G401.6 (cell line): ENCODE measurements around the gene NPIPB6.

Experiments
- FAIRE-seq: peaks from 2 replicates; lab custom pipeline; 2012; peaks lifted over from hg19 to GRCh38; lab: Jason Lieb, UNC

NPIPB6 gene

DNA sequence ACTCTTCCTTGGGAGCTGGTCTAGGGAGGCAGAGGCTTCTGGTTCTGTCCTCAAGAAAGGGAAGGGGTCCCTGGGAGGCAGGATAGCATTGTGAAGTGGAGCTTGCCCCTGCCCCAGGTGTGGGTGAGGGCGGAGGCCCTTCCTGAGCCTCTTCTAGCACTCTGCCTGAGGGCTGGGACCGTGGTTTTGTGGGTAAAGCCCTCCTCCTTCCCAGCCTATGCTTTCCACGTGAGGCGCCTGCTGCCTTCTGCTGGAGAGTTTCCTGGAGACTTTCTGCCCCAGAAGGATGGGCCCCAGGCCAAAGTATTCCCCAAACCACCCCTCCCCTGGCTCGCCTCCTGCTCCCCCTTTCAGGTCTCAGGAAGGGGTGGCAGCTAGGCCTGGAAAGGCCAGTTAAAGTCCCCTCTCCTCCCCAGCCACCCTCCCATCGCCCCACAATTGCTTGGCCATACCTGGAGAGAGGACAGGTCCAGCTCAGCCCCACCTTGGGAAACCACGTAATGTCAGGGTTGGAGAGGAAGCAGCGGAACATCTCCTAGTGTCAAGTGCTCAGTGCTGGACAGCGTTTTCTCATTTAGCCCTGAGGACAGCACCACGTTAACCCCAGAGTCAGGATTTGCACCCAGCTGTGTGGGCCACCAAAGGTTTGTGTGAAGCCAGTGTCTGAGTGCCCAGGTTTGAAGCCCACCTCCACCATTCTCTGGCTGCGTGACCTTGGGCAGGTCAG lies 65.4 kb downstream of the NPIPB6 start:
- no peak for FAIRE-seq

DNA sequence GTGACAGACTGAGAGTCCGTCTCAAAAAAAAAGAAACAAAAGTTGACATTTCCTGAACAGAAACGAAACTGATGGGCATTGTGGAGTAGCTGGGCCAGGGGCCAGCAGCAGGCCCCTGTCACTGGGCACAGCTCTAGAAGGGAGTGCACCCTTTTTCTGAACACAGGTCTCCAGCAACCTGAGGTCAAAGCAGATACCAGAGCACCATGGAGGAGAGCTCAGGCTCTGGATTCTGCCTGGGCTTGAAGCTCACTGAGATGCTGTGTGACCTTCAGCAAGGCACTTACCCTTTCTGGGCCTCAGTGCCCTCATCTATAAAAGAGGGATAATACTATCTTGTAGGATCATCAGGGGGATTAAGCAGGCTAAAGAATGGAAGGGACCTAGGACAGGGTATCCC lies 66.0 kb downstream of the NPIPB6 start:
- FAIRE-seq: no peak

DNA sequence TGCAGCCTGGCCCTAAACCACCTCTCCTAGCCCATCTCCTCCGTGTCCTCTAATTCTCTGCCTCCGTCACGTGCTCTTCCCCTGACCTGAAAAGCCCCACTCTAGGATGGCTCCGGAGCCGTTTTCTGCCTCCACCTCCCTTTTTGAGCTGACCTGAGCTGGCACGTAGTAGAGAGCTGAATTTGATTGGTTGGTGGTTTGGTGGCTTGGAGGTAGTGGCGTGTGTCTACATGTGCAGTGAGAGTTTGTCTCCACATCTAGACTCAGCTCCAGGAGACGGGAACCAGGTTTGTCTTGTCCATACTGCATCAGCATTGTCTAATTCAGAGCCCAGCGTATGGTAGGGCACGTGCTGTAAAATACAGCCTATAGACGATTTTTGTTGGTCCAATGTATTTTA lies 68.0 kb downstream of the NPIPB6 start:
- FAIRE-seq: no peak

DNA sequence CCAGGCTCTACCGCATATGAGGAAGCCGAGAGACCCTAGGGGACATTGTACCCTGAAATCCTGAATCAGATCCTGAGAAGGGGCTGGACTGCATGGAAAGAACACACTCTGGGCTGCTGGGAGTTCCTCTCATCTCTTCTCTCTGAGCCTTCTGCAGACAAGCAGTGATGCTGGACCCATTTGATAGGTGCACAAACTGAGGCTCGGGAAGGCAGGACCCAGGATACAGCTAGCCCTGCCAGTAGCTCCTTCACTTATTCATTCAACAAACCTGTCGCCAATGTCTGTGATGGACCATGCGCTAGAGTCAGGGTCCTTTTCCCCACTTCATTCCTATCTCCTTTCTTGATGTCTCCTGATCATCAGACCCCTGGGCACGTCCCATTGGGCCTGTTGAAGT lies 69.1 kb downstream of the NPIPB6 start:
- FAIRE-seq: no peak

DNA sequence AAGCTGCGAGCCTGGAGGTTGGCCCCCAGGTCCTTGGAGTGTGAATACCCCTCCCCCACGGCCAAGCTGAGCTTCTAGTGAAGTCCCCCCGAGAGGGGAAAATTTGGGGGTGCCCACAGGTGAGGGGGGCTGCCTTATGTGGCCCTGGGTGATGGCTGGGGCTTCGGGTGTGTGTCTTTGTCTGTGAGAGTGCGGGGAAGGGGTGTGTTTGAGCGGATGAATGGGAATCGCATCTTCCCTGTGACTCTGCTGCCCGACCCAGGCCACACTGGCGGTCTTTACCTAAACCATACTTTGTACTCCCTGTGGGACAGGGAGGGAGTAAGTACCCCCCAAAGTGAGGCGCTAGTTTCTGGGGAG lies 69.7 kb downstream of the NPIPB6 start:
- FAIRE-seq: no peak

DNA sequence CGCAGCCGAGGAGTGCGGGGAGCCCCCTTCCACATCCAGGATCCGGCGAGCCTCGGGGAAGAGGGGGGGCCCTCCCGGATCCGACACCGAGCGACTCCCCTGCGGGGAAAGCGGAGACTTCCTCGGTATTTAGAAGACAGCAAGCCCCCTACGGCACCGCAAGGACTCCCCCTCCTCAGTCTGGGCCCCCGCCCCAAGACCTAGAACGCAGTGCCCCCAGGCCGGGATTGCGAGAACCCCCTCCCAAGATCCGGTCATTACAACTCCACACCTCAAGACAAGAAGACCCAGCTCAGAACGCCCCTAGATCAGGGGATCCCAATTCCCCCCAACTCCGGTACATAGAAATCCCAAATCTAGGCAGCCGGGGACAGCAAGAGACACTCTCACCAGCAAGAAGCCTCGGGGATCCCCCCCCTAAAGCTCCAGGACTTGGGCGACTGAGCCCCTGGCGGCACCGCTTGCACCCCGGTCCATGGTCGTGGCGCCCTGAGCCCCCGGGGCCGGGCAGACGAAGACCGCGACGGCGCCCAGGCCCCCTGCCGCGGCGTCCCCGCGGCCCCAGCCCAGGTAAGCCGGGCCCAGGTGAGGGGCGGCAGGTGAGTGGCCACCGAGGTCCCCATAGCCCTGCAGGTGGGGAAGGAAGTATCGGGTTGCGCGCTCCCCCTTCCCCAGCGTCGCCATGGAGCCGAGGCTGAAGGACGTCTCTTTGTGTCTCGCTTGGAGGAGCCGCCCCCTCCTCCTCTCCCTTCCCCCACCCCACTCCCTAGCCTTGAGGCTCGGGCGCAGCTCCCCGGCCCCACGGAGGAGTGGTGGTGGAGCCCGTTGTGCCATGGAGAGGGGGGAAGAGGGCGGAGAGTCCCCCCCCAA lies 70.3 kb downstream of the NPIPB6 start:
- FAIRE-seq: no peak
